ENCODE results near the gene SLC27A1. TPM values are rescaled to one million over a fixed set of nuclear protein-coding genes. Genes with fewer than 3 reads are reported as not detected.
A peak's percentile ranks its signal among the peaks of the same experiment; 100 is the strongest.

Gene SLC27A1
- total and polyA plus RNA-seq, 9 of the 15 experiments (the other 6 are each of a cell fraction or from before 2014, with no cell fraction given), result 0.06 to 3.0 (median 1.1) TPM

GRCh38 chr19:17554968-17555479, 84.7 kb downstream of the SLC27A1 start (continued):
- TF ChIP-seq NKRF (IDR thresholded peaks at IDR 0.05; ENCODE audit: borderline replicate concordance) (peak; percentile 62; the same call in 1 of the 2 replicates), FOS (IDR thresholded peaks at IDR 0.05; ENCODE audit: extremely low read depth, insufficient read length) (no peak), TOE1 (IDR thresholded peaks at IDR 0.05; ENCODE audit: borderline replicate concordance) (peak; percentile 93), TOE1 (CRISPR knock-in tag; IDR thresholded peaks at IDR 0.05; ENCODE audit: borderline replicate concordance, low read depth) (no peak), XRCC4 (IDR thresholded peaks at IDR 0.05; ENCODE audit: extremely low read depth, insufficient read depth, insufficient read length) (no peak), GABPA (tag; conservative IDR thresholded peaks at IDR 0.05; ENCODE audit: low read depth) (no peak), ZNF589 (CRISPR knock-in tag; IDR thresholded peaks at IDR 0.05; ENCODE audit: low read depth) (no peak), ZNF586 (CRISPR knock-in tag; conservative IDR thresholded peaks at IDR 0.05) (no peak), BRD4 (IDR thresholded peaks at IDR 0.05) (no peak), SRSF1 (IDR thresholded peaks at IDR 0.05; ENCODE audit: low read depth, low read length) (no peak), NFYB (IDR thresholded peaks at IDR 0.05; ENCODE audit: extremely low read depth, insufficient read length) (no peak), ZBTB5 (IDR thresholded peaks at IDR 0.05) (no peak), TCF15 (CRISPR knock-in tag; IDR thresholded peaks at IDR 0.05) (no peak), RCOR1 (IDR thresholded peaks at IDR 0.05; ENCODE audit: borderline replicate concordance in 1 of 2, low read depth in 2 of 2, low read length in 2 of 2) (peak in 1 of 2 experiments; percentile 13; a peak in 2 of 4 replicates), CAMTA2 (CRISPR knock-in tag; conservative IDR thresholded peaks at IDR 0.05) (no peak), SRF (CRISPR knock-in tag; IDR thresholded peaks at IDR 0.05) (no peak), HNRNPH1 (optimal IDR thresholded peaks at IDR 0.05; ENCODE audit: low read depth, low read length) (no peak), ATF6 (CRISPR knock-in tag; IDR thresholded peaks at IDR 0.05) (no peak), GABPB1 (CRISPR knock-in tag; IDR thresholded peaks at IDR 0.05) (peak; percentile 10; the same call in 1 of the 2 replicates), ZFP30 (CRISPR knock-in tag; IDR thresholded peaks at IDR 0.05; ENCODE audit: borderline replicate concordance) (no peak), ESRRA (IDR thresholded peaks at IDR 0.05; ENCODE audit: borderline replicate concordance, low read depth) (peak; percentile 71), MTA2 (IDR thresholded peaks at IDR 0.05; ENCODE audit: low read depth) (peak; percentile 22; the same call in 1 of the 2 replicates), RBM25 (IDR thresholded peaks at IDR 0.05; ENCODE audit: low read depth, low read length, severe bottlenecking) (peak; percentile 52)
